ENCODE data around the gene SIGLEC7.

DNA sequence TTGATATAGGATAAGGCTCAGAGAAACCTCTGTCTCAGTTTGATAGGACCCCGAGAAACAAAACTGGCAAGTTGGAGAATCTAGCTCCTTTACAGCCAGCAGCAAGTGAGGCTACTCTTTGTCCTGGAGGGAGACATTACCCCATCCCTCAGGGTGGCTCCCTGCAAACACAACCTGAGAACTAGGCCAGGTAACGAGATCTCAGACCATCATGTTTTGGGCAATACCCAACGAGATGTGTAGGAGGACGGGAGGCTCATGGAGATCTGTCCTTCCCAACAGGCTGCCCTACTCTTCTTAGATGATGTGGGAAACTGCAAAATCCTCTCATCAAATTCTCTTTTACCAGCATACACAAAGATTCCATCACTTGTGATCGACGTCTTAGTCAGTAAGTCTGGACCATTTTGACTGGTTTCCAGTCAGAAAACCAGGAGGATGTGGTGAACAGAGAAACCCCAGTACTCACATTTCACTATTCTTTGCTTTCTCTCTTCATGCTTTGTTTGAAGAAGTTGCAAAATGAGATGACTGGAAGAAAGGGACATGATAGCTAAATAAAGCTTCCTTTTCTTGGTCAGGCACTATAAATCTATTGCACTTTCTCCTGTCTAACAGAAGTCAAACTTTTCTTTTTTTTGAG, 27.9 kb upstream of the SIGLEC7 start:
- TF ChIP-seq REST (IDR thresholded peaks at IDR 0.05; ENCODE audit: low read depth) (no peak), MAX (IDR thresholded peaks at IDR 0.05) (no peak), TAF1 (IDR thresholded peaks at IDR 0.05; ENCODE audit: low read depth) (no peak), EP300 (IDR thresholded peaks at IDR 0.05; ENCODE audit: borderline replicate concordance) (no peak), EGR1 (IDR thresholded peaks at IDR 0.05) (no peak), YY1 (IDR thresholded peaks at IDR 0.05; ENCODE audit: low read depth) (no peak), NFIC (IDR thresholded peaks at IDR 0.05) (no peak), CEBPB (IDR thresholded peaks at IDR 0.05) (no peak)

Measured in Ishikawa (cell line).